Peyer's patch (tissue), 4 donors: Measurements from ENCODE around the gene MTG2. TPM values are rescaled to one million over a fixed set of nuclear protein-coding genes. Genes with fewer than 3 reads are reported as not detected.

Experiments
- DNase-seq, 3 donors: peaks; one replicate each; pipeline ENCODE4 v3.0.0-alpha.2; 2017 to 2019
- H3K27ac ChIP-seq, 4 donors: fragments of 200-600 bp; sonication (generic); one replicate each; pipeline ENCODE4 v1.5.1; 2016 to 2019
- H3K27me3 ChIP-seq, 2 donors: fragments of 200-600 bp; sonication (generic); one replicate each; pipeline ENCODE4 v1.5.1; 2019
- H3K36me3 ChIP-seq, 3 donors: fragments of 200-600 bp; sonication (generic); one replicate each; pipeline ENCODE4 v1.5.1; 2016 to 2019
- H3K4me1 ChIP-seq, 4 donors: fragments of 200-600 bp; sonication (generic); one replicate each; pipeline ENCODE4 v1.5.1; 2016 to 2019
- H3K4me3 ChIP-seq, 4 donors: fragments of 200-600 bp; sonication (generic); 1 replicate in 3 of 4; 2 replicates in 1 of 4; pipeline ENCODE4 v1.5.1; 2016 to 2019; ENCODE audit warnings: mild to moderate bottlenecking in 1 of 4
- H3K9me3 ChIP-seq, 4 donors: fragments of 200-600 bp; sonication (generic); one replicate each; pipeline ENCODE4 v1.5.1; 2016 to 2019; ENCODE audit warnings: mild to moderate bottlenecking in 1 of 4
- POLR2A ChIP-seq, 2 donors: fragments of 450-650 bp; IDR thresholded peaks; one replicate each; pipeline ENCODE4 v1.5.1; 2017; ENCODE audit warnings: antibody characterized with exemption in 2 of 2, mild to moderate bottlenecking in 2 of 2, moderate library complexity in 2 of 2
- total RNA-seq, 4 donors: library from RNA; depleted of rRNA; stranded (reverse); fragments of >200 nt; gene quantifications; one replicate each; pipeline ENCODE4 v1.1.0, GENCODE V29; 2016
- TF ChIP-seq, protein P1 (sequence below), 6 experiments: fragments of 450-650 bp in 4 of 6; fragments of 200-600 bp in 2 of 6; sonication (generic) in 1 of 6; IDR thresholded peaks; one replicate each; pipeline ENCODE4 v1.5.1; 2017 to 2019; ENCODE audit warnings: antibody characterized with exemption in 6 of 6, mild to moderate bottlenecking in 3 of 6, moderate library complexity in 1 of 6

MTG2 gene
- total RNA-seq, 4 donors from 2014 or later, result 23.1 to 62.2 (median 31.6) TPM

DNA sequence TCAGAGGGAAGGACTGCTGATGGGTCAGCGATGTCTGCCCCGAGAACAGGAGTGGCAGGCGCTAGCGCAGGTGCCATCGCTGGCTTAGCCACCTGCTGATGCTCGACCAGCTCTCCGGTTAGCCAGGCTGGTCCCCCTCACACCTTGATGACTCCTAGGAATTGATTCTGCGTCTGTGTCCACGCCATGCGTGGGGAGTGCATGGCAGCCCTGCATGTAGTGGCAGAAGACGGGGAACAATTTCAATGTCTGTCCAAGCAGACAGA lies 32.6 kb upstream of the MTG2 start:
- Histone ChIP-seq H3K4me1 (peaks cover 0 to 9% (median 0%) of the 10 kb centered on the region in 4 donors), H3K27me3 (no peaks in the 10 kb centered on the region), H3K36me3 (peaks cover 0 to 10% (median 0%) of the 10 kb centered on the region in 3 donors), H3K4me3 (no peak overlapping the region), H3K9me3 (no peaks in the 10 kb centered on the region), H3K27ac (no peak overlapping the region)
- no peak for DNase-seq
- TF ChIP-seq POLR2A (IDR thresholded peaks at IDR 0.05), result no peak
- TF ChIP-seq, protein P1, sequence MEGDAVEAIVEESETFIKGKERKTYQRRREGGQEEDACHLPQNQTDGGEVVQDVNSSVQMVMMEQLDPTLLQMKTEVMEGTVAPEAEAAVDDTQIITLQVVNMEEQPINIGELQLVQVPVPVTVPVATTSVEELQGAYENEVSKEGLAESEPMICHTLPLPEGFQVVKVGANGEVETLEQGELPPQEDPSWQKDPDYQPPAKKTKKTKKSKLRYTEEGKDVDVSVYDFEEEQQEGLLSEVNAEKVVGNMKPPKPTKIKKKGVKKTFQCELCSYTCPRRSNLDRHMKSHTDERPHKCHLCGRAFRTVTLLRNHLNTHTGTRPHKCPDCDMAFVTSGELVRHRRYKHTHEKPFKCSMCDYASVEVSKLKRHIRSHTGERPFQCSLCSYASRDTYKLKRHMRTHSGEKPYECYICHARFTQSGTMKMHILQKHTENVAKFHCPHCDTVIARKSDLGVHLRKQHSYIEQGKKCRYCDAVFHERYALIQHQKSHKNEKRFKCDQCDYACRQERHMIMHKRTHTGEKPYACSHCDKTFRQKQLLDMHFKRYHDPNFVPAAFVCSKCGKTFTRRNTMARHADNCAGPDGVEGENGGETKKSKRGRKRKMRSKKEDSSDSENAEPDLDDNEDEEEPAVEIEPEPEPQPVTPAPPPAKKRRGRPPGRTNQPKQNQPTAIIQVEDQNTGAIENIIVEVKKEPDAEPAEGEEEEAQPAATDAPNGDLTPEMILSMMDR (IDR thresholded peaks at IDR 0.05), result no peak

DNA sequence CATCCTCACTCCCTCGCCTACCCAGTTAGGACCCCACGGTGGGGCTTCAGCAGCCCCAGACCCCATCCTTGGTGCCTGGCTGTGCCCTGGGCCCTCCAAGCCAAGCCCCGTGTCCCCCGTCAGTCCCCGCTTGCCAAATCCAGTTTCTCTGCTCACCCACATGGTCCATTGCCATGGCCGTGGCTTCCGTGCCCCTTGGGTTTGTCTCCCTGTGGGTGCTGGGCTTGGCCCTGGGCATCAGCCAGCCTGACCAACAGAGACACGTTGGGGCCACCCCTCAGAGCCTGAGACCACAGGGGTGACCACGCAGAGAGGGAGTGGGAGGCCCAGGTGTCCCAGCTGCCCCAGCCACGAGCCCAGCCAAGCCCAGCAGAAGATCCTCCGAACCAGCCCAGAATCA lies 31.6 kb upstream of the MTG2 start:
- H3K4me1 ChIP-seq, result peaks cover 0 to under 1% (median 0%) of the 10 kb centered on the region in 4 donors
- no peak for DNase-seq
- H3K9me3 ChIP-seq, result no peaks in the 10 kb centered on the region
- TF ChIP-seq, protein P1 (IDR thresholded peaks at IDR 0.05), result no peak
- TF ChIP-seq POLR2A (IDR thresholded peaks at IDR 0.05), result no peak
- H3K36me3 ChIP-seq, result peaks cover 0 to 10% (median 0%) of the 10 kb centered on the region in 3 donors
- H3K27me3 ChIP-seq, result no peaks in the 10 kb centered on the region
- no peak overlapping the region for H3K4me3 ChIP-seq
- no peak overlapping the region for H3K27ac ChIP-seq

DNA sequence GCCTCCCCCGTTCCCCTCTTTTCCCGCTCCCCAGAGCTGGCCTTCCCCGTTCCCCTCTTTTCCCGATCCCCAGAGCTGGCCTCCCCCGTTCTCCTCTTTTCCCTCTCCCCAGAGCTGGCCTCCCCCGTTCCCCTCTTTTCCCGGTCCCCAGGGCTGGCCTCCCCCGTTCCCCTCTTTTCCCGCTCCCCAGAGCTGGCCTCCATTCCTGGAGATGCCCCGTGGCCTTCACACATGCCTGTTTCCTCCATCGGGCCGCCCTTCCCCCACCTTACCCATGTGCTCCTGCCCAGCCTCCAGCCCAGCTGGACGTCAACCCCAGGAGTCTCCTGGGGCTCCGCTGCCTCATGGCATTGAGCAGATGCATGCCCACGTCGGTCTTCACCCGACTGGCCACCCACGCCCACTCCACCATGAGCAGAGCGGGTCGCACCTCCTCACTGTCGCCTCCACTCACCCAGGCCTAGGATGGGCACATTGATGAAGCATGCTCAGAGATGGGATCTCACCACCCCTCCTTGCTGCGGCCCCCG lies 30.9 kb upstream of the MTG2 start:
- H3K4me1 ChIP-seq, result peaks cover 0 to 5% (median 0%) of the 10 kb centered on the region in 4 donors
- no peaks in the 10 kb centered on the region for H3K9me3 ChIP-seq
- peaks cover 0 to 10% (median 0%) of the 10 kb centered on the region in 3 donors for H3K36me3 ChIP-seq
- no peaks in the 10 kb centered on the region for H3K27me3 ChIP-seq
- no peak overlapping the region for H3K27ac ChIP-seq
- H3K4me3 ChIP-seq, result no peak overlapping the region
- DNase-seq, result no peak
- TF ChIP-seq, protein P1 (IDR thresholded peaks at IDR 0.05), result no peak
- TF ChIP-seq POLR2A (IDR thresholded peaks at IDR 0.05), result no peak

DNA sequence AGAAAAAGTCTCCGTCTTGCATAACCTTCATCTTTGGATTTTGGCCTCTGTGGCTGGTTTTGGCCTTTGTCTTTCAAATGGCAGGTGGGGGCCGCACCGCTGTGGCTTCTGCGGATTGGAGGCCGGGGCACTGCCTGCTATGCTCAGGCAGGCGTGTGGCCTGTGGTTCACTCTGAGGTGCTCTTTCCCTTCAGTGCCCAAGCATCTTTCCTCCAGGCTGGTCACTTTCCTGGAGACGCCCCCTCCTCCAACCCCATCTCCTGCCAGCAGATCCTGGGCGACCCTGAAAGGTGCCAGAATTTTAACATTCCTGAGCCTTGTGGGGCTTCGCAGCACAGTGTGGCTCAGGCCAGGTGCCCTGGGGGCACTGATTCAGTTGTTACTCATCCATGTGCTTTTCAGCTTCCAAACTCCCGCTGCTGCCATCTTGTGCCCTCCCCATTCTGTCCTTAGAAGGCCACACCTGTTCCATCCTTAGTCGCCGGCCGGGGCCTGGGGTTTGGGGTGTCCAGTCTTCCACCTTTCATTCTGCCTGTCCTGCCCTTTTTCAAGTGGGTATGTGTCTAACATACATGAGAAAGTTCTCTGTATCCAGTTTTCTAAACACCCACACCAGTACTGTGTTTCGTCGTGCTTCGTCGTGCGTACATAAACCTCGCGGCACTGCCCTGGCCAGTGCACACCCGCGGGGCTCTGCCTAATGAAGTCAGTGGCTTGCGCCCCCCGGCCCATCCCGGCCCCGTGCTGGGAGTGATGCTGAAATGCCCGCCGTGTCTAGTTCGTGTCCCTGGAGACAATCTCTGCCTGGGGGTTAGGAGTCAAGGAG lies 27.2 kb upstream of the MTG2 start:
- DNase-seq, result no peak
- TF ChIP-seq, protein P1 (IDR thresholded peaks at IDR 0.05), result no peak
- TF ChIP-seq POLR2A (IDR thresholded peaks at IDR 0.05), result no peak
- Histone ChIP-seq H3K27me3 (no peaks in the 10 kb centered on the region), H3K36me3 (peaks cover 0 to 22% (median 0%) of the 10 kb centered on the region in 3 donors), H3K27ac (no peak overlapping the region), H3K9me3 (no peaks in the 10 kb centered on the region), H3K4me3 (no peak overlapping the region), H3K4me1 (peaks cover 0 to 5% (median 1%) of the 10 kb centered on the region in 4 donors)

DNA sequence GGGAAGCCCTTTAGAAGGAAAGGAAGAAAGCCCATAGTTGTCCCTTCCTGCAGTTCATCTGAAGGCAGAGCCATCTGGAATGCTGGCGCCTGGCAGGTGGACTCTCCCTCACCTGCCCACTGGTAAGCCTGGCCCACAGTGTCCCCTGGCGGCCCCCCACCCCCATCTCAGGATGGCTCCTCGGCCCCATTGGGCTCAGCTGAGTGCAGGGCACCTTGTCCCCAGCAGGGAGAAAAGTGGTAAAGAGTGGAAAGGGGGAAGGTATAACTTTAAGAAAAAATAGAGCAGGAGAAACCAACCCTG lies 26.6 kb upstream of the MTG2 start:
- Histone ChIP-seq H3K27ac (no peak overlapping the region), H3K4me1 (peaks cover 0 to 5% (median 1%) of the 10 kb centered on the region in 4 donors), H3K27me3 (no peaks in the 10 kb centered on the region), H3K9me3 (no peaks in the 10 kb centered on the region), H3K36me3 (peaks cover 0 to 27% (median 0%) of the 10 kb centered on the region in 3 donors), H3K4me3 (no peak overlapping the region)
- DNase-seq, result no peak
- TF ChIP-seq POLR2A (IDR thresholded peaks at IDR 0.05), result no peak
- TF ChIP-seq, protein P1 (IDR thresholded peaks at IDR 0.05), result no peak
